Fibroblast of lung (primary cell): ENCODE measurements around the gene ZNF503.

Experiments
- EZH2 ChIP-seq: IDR thresholded peaks from 2 replicates; pipeline ENCODE4 v1.5.1; 2012; ENCODE audit warnings: low read length, control low read depth, mild to moderate bottlenecking; ENCODE audit errors: missing control alignments
- TF ChIP-seq, protein P1 (sequence below), 2 donors: IDR thresholded peaks in 1 of 2; conservative IDR thresholded peaks in 1 of 2; 1 replicate in 1 of 2; 2 replicates in 1 of 2; pipeline ENCODE4 v1.5.1; 2011 to 2012; ENCODE audit warnings: low read length in 2 of 2, control low read depth in 1 of 2, inconsistent platforms in 1 of 2, low read depth in 1 of 2, mild to moderate bottlenecking in 1 of 2

DNA sequence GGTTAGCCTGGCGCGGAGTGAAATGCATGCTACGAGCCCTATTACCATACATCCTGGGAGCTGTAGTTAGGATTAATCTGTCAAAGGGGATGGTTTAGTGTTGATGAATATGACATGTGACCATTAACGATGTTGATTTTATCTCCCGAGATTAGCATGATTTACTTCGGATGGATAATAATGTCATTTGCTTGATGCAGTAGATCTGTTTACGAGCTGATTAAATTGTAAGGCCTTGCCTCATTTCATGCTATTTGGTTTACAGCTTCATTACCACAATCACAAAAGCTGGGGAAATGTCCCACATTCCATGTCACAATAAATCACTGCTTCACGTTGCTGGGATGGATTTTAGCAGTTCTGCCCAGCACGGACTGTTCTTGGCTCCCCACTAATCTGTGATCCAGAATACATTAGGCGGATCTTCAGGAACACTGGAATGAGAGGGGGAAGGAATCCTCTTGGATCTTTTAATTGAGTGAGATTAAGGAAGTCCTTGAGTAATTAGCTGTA lies 22.3 kb downstream of the ZNF503 start:
- TF ChIP-seq, protein P1, sequence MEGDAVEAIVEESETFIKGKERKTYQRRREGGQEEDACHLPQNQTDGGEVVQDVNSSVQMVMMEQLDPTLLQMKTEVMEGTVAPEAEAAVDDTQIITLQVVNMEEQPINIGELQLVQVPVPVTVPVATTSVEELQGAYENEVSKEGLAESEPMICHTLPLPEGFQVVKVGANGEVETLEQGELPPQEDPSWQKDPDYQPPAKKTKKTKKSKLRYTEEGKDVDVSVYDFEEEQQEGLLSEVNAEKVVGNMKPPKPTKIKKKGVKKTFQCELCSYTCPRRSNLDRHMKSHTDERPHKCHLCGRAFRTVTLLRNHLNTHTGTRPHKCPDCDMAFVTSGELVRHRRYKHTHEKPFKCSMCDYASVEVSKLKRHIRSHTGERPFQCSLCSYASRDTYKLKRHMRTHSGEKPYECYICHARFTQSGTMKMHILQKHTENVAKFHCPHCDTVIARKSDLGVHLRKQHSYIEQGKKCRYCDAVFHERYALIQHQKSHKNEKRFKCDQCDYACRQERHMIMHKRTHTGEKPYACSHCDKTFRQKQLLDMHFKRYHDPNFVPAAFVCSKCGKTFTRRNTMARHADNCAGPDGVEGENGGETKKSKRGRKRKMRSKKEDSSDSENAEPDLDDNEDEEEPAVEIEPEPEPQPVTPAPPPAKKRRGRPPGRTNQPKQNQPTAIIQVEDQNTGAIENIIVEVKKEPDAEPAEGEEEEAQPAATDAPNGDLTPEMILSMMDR (conservative IDR thresholded peaks at IDR 0.05 in 1 of 2, IDR thresholded peaks at IDR 0.05 in 1 of 2; ENCODE audit: low read depth in 1 of 2, low read length in 2 of 2): no peak
- TF ChIP-seq EZH2: no peak
